Lower leg skin (tissue), 4 donors: Measurements from ENCODE around the gene SEMA5B. TPM values are rescaled to one million over a fixed set of nuclear protein-coding genes. Genes with fewer than 3 reads are reported as not detected.

Experiments
- DNase-seq, 2 donors: peaks; one replicate each; pipeline ENCODE4 v3.0.0-alpha.2; 2019; ENCODE audit warnings: low spot score in 2 of 2
- H3K4me3 ChIP-seq: fragments of 200-600 bp; sonication (generic); 2 replicates; pipeline ENCODE4 v1.5.1; 2017; ENCODE audit warnings: mild to moderate bottlenecking, low read depth; ENCODE audit not compliant: poor library complexity, severe bottlenecking
- POLR2A ChIP-seq, 2 donors: fragments of 450-650 bp; IDR thresholded peaks; one replicate each; pipeline ENCODE4 v1.6.1; 2016 to 2017; ENCODE audit warnings: antibody characterized with exemption in 2 of 2, mild to moderate bottlenecking in 1 of 2, moderate library complexity in 1 of 2
- WGBS, 2 donors: methylation state at CpG; one replicate each; pipeline ENCODE4 v1.1.5; 2018; 5-methylcytosine and 5-hydroxymethylcytosine counted together
- intact Hi-C: fragments of 100-400 bp; cut with DNase I; formaldehyde crosslinking; loops from one replicate; pipeline ENCODE4 v1.15.0; 2023; ENCODE audit warnings: low total_unique reads
- total RNA-seq, 4 donors: library from RNA; depleted of rRNA; stranded (reverse); fragments of >200 nt; gene quantifications; one replicate each; pipeline ENCODE4 v1.1.0, GENCODE V29; 2016
- TF ChIP-seq, protein P1 (sequence below), 3 donors: fragments of 450-650 bp; IDR thresholded peaks; one replicate each; pipeline ENCODE4 v1.5.1; 2016; ENCODE audit warnings: antibody characterized with exemption in 3 of 3, mild to moderate bottlenecking in 3 of 3, moderate library complexity in 2 of 3

SEMA5B gene
- total RNA-seq, 4 donors from 2014 or later = 0.21 to 1.8 (median 0.61) TPM

GRCh38 chr3:122952520-122952919 lies 75.0 kb downstream of the SEMA5B start:
- H3K4me3 ChIP-seq = no peak overlapping the region
- WGBS, 2 donors = 53 to 60% methylated on average over 3 of the region's 3 CpGs
- intact Hi-C loops = no loop called here
- no peak for DNase-seq
- TF ChIP-seq, protein P1, sequence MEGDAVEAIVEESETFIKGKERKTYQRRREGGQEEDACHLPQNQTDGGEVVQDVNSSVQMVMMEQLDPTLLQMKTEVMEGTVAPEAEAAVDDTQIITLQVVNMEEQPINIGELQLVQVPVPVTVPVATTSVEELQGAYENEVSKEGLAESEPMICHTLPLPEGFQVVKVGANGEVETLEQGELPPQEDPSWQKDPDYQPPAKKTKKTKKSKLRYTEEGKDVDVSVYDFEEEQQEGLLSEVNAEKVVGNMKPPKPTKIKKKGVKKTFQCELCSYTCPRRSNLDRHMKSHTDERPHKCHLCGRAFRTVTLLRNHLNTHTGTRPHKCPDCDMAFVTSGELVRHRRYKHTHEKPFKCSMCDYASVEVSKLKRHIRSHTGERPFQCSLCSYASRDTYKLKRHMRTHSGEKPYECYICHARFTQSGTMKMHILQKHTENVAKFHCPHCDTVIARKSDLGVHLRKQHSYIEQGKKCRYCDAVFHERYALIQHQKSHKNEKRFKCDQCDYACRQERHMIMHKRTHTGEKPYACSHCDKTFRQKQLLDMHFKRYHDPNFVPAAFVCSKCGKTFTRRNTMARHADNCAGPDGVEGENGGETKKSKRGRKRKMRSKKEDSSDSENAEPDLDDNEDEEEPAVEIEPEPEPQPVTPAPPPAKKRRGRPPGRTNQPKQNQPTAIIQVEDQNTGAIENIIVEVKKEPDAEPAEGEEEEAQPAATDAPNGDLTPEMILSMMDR (IDR thresholded peaks at IDR 0.05) = no peak
- no peak for TF ChIP-seq POLR2A (IDR thresholded peaks at IDR 0.05)

- no peak overlapping the region for H3K4me3 ChIP-seq
- intact Hi-C loops = no loop called here
- no peak for TF ChIP-seq POLR2A (IDR thresholded peaks at IDR 0.05)
- TF ChIP-seq, protein P1 (IDR thresholded peaks at IDR 0.05) = no peak
- WGBS, 2 donors = 82 to 91% methylated on average over 7 of the region's 7 CpGs
- no peak for DNase-seq
Observed at GRCh38 chr3:122948408-122948807, 79.2 kb downstream of the SEMA5B start.

DNA sequence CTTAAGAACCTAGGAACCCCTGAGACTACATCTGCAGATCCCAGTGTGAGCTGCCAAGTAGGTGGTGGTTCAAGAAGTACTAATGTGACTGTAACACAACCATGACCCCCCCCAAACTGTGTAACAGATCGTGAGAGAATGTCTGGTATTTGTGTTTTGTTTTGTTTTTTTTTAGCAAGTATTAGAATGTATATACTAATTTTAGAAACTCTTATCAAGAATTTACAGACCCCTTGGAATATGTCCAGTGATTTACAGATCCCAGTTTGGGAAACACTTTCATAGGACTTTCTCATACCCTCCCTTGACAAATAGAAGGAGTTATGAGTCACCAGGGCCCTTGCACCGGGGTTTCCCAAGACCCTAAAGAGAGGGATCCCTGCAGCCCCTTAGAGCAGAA lies 79.8 kb downstream of the SEMA5B start:
- 83 to 86% methylated on average over 2 of the region's 2 CpGs for WGBS, 2 donors
- no peak overlapping the region for H3K4me3 ChIP-seq
- no peak for DNase-seq
- intact Hi-C loops = no loop called here
- TF ChIP-seq, protein P1 (IDR thresholded peaks at IDR 0.05) = no peak

DNA sequence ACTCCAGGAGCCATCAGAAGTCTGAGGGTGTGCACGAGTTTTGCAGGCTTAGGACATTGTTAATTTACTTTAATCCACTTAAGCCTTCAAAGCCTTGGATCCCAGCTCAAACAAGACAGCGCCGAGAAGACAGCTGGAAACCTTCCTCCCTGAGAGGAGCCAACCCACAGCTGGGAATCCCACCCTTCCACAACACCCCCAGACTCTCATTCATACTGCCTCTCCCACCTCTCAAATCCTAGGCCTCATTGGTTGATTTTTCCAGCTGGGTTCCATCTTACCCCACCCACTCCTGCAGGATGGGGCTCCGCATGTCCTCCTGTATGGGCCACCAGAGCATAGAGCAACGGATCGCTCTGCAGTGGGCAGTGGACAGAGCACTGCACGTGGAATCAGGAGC lies 80.4 kb downstream of the SEMA5B start:
- WGBS, 2 donors = 84 to 85% methylated on average over 7 of the region's 7 CpGs
- DNase-seq = no peak
- no peak overlapping the region for H3K4me3 ChIP-seq
- intact Hi-C loops = no loop called here
- TF ChIP-seq, protein P1 (IDR thresholded peaks at IDR 0.05) = no peak
- no peak for TF ChIP-seq POLR2A (IDR thresholded peaks at IDR 0.05)

DNA sequence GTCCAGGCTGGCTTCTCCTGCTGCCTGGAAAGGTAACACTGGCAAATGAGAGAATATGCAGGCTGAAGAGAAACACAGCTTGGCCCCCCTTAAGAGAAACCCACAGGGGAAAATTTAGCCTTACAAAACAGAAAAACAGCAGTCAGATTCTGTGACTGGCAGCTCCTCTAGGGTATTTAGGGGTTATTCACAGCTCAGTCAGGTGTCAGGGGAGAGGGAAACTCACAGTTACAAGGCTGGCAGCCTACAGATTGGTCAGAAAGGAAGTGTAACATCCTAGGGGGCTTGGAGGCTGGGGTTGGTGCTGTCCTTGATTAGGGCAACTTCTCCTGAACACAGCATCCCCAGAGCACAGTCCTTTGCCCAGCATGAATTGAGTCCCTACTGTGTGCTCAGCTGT lies 81.4 kb downstream of the SEMA5B start:
- intact Hi-C loops = no loop called here
- TF ChIP-seq, protein P1 (IDR thresholded peaks at IDR 0.05) = no peak
- TF ChIP-seq POLR2A (IDR thresholded peaks at IDR 0.05) = no peak
- DNase-seq = no peak
- H3K4me3 ChIP-seq = no peak overlapping the region

DNA sequence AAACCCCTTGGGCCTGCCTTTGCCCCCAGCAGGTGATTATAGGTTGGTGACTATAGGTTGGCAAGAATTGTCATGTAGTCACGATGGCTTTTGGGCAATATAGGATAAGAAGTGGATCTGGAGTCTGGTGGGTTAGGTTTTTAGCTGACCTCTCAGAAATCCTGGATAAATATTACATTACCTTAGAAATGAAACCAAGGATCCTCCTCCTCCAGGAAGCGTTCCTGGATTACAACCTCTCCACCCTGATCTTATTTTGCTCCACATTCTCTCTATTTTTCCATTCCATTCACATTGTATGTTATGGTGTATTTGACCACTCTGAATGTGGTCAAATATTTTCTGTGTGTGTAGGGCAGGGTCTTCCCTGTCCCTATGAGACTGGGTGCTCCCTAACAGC lies 82.3 kb downstream of the SEMA5B start:
- 90 to 93% methylated on average over 2 of the region's 2 CpGs for WGBS, 2 donors
- H3K4me3 ChIP-seq = no peak overlapping the region
- intact Hi-C loops = no loop called here
- no peak for TF ChIP-seq POLR2A (IDR thresholded peaks at IDR 0.05)
- TF ChIP-seq, protein P1 (IDR thresholded peaks at IDR 0.05) = no peak
- DNase-seq = no peak
